ENCODE data around the gene TTC7B. TPM values are rescaled to one million over a fixed set of nuclear protein-coding genes. Genes with fewer than 3 reads are reported as not detected.

TTC7B gene
- total and polyA plus RNA-seq, 9 of the 15 experiments (the other 6 are each of a cell fraction or from before 2014, with no cell fraction given): 2.2 to 77.2 (median 36.7) TPM

- peak; percentile 61 for ATAC-seq
- no TSS peak for BruUV-seq (replicated peaks)
- no peak overlapping the region for H3K4me2 ChIP-seq (ENCODE audit: insufficient read depth, low read length)
- no peak for FAIRE-seq
- no peaks in the 10 kb centered on the region for H3K79me2 ChIP-seq (ENCODE audit: control insufficient read depth, insufficient read depth, low read length)
- in situ Hi-C loops (cut with MboI): no loop called here
- peak overlapping the region in 1 of 2 experiments; percentile 9; a peak in 1 of 4 replicates for H3K9ac ChIP-seq (ENCODE audit: insufficient read depth in 1 of 2, low read depth in 2 of 2, low read length in 2 of 2)
- ChIA-PET POLR2A (interaction anchor here (1.0 kb wide), 1 partner anchor 8 kb away, joined by 3 read pairs; no protein-coding TSS in a partner anchor), CTCF (ENCODE audit: low intra/inter-chr PET ratio) (no interaction called here)
- H3K36me3 ChIP-seq (ENCODE audit: control insufficient read depth, insufficient read depth, low read length): no peaks in the 10 kb centered on the region
- no peak overlapping the region for H3K4me3 ChIP-seq
- no peaks in the 10 kb centered on the region for H4K20me1 ChIP-seq (replicated peaks; ENCODE audit: control insufficient read depth, insufficient read depth, low read length)
- H3K27ac ChIP-seq (ENCODE audit: extremely low read depth, low read depth, low read length): no peak overlapping the region
- H2AFZ ChIP-seq (ENCODE audit: low read depth, low read length): no peak overlapping the region
- peaks cover 2% of the 10 kb centered on the region for H3K9me1 ChIP-seq (ENCODE audit: control insufficient read depth, insufficient read depth, low read length)
- peak; percentile 29 to 54 (median 42) for DNase-seq (ENCODE audit: extremely low read depth in 1 of 4, low spot score in 3 of 4)
- no peaks in the 10 kb centered on the region for H3K27me3 ChIP-seq (ENCODE audit: control insufficient read depth in 2 of 2, insufficient read depth in 2 of 2, low read length in 2 of 2)
- peaks cover 12 to 42% of the 10 kb centered on the region in 2 experiments; a peak in 4 of 5 replicates for H3K4me1 ChIP-seq (replicated peaks in 1 of 2; ENCODE audit: control insufficient read depth in 2 of 2, insufficient read depth in 2 of 2, low read length in 2 of 2)
- 21% methylated on average over 10 of the region's 17 CpGs for WGBS (ENCODE audit: insufficient coverage, low coverage, missing lambda C conversion rate)
- intact Hi-C loops (cut with micrococcal nuclease): no loop called here
- no peaks in the 10 kb centered on the region for H3K9me3 ChIP-seq (replicated peaks; ENCODE audit: control insufficient read depth, insufficient read depth, low read depth, low read length)
- no peak for TF ChIP-seq ZFP36 (IDR thresholded peaks at IDR 0.05; ENCODE audit: low read depth, low read length, partially characterized antibody)
- TF ChIP-seq USF1 (CRISPR knock-in tag; IDR thresholded peaks at IDR 0.05): peak; percentile 62; the same call in 1 of the 2 replicates
- TF ChIP-seq EHMT2 (IDR thresholded peaks at IDR 0.05): no peak
- no peak for TF ChIP-seq MEF2D (tag; conservative IDR thresholded peaks at IDR 0.05; ENCODE audit: low read depth)
- TF ChIP-seq CREB1 (IDR thresholded peaks at IDR 0.05): peak; percentile 13; the same call in 1 of the 2 replicates
- no peak for TF ChIP-seq CREB1 (CRISPR knock-in tag; IDR thresholded peaks at IDR 0.05)
- TF ChIP-seq SLC30A9 (CRISPR knock-in tag; IDR thresholded peaks at IDR 0.05): no peak
- TF ChIP-seq RAD21 (CRISPR knock-in tag; conservative IDR thresholded peaks at IDR 0.05 in 1 of 2, IDR thresholded peaks at IDR 0.05 in 1 of 2): no peak
- TF ChIP-seq STAT5A (IDR thresholded peaks at IDR 0.05; ENCODE audit: borderline replicate concordance, low read length): no peak
- TF ChIP-seq SMAD1 (IDR thresholded peaks at IDR 0.05; ENCODE audit: low read depth, low read length, partially characterized antibody): no peak
- TF ChIP-seq MIER1 (IDR thresholded peaks at IDR 0.05; ENCODE audit: low read depth): no peak
- TF ChIP-seq JUNB (CRISPR knock-in tag; conservative IDR thresholded peaks at IDR 0.05): no peak
- no peak for TF ChIP-seq NCOA4 (IDR thresholded peaks at IDR 0.05; ENCODE audit: partially characterized antibody)
- no peak for TF ChIP-seq GTF2F1 (IDR thresholded peaks at IDR 0.05; ENCODE audit: low read depth, low read length)
- no peak for TF ChIP-seq SNIP1 (IDR thresholded peaks at IDR 0.05; ENCODE audit: low read depth)
- no peak for TF ChIP-seq MCM5 (IDR thresholded peaks at IDR 0.05; ENCODE audit: low read depth)
- no peak for TF ChIP-seq PHB (CRISPR knock-in tag; IDR thresholded peaks at IDR 0.05)
- TF ChIP-seq THAP7 (CRISPR knock-in tag; IDR thresholded peaks at IDR 0.05): no peak
- TF ChIP-seq PREB (CRISPR knock-in tag; IDR thresholded peaks at IDR 0.05): no peak
- TF ChIP-seq POLR2AphosphoS2 (IDR thresholded peaks at IDR 0.05; ENCODE audit: low read length): no peak
- no peak for TF ChIP-seq ZNF232 (CRISPR knock-in tag; IDR thresholded peaks at IDR 0.05)
- peak; percentile 42; the same call in 1 of the 2 replicates for TF ChIP-seq USF2 (CRISPR knock-in tag; IDR thresholded peaks at IDR 0.05)
Measured at GRCh38 chr14:90534838-90535555, 281.2 kb downstream of the TTC7B start.

Measured in K562 (cell line).